ENCODE results near the gene ITGAV.

Gene ITGAV

DNA sequence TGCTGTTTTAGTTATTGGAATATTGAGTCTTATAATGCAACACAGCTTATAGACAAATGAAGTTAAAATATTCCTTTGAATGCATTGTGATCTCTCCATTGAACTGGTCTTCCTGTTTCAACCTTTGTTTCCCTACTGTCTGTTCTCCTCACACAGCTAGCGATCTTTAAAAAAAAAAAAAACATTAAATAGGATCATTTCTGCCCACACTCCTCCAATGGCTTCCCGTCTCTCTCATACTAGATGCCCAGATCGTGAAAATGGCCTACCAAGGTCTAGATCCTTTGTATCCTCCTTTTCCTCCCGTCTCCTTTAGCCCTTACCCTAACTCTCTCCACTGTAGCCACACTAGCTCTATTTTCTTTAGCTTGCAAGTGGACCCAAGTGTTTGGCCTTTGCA, 106.4 kb downstream of the ITGAV start:
- TF ChIP-seq, protein P1, sequence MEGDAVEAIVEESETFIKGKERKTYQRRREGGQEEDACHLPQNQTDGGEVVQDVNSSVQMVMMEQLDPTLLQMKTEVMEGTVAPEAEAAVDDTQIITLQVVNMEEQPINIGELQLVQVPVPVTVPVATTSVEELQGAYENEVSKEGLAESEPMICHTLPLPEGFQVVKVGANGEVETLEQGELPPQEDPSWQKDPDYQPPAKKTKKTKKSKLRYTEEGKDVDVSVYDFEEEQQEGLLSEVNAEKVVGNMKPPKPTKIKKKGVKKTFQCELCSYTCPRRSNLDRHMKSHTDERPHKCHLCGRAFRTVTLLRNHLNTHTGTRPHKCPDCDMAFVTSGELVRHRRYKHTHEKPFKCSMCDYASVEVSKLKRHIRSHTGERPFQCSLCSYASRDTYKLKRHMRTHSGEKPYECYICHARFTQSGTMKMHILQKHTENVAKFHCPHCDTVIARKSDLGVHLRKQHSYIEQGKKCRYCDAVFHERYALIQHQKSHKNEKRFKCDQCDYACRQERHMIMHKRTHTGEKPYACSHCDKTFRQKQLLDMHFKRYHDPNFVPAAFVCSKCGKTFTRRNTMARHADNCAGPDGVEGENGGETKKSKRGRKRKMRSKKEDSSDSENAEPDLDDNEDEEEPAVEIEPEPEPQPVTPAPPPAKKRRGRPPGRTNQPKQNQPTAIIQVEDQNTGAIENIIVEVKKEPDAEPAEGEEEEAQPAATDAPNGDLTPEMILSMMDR (IDR thresholded peaks at IDR 0.05; ENCODE audit: low read depth, low read length, missing control alignments): no peak
- in situ Hi-C loops (cut with HindIII; ENCODE audit: low sequenced_read_pairs): no loop called here
- DNase-seq (ENCODE audit: low read depth): no peak
- no peak overlapping the region for H3K4me3 ChIP-seq (ENCODE audit: low read depth, low read length)

DNA sequence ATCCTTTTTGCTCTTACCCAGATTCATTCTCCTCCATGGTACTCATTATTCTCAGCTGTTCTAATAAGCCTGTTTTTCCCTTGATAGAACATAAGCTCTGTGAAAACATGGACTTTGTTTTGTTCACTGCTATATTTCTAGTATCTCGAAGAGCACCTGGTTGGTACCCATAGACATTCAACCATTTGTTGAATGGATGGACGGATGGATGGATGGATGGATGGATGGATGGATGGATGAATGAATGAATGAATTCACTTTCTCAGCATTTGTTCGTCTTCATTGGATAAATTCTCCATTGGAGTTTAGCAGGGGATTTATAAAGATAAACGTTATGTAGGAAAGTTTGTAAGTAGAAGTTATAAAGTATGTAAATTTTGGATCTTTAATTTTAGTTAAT, 106.9 kb downstream of the ITGAV start:
- no peak overlapping the region for H3K4me3 ChIP-seq (ENCODE audit: low read depth, low read length)
- DNase-seq (ENCODE audit: low read depth): no peak
- TF ChIP-seq, protein P1 (IDR thresholded peaks at IDR 0.05; ENCODE audit: low read depth, low read length, missing control alignments): no peak
- in situ Hi-C loops (cut with HindIII; ENCODE audit: low sequenced_read_pairs): no loop called here

GRCh38 chr2:186697536-186697935, 107.7 kb downstream of the ITGAV start:
- DNase-seq (ENCODE audit: low read depth): no peak
- in situ Hi-C loops (cut with HindIII; ENCODE audit: low sequenced_read_pairs): no loop called here
- TF ChIP-seq, protein P1 (IDR thresholded peaks at IDR 0.05; ENCODE audit: low read depth, low read length, missing control alignments): no peak
- no peak overlapping the region for H3K4me3 ChIP-seq (ENCODE audit: low read depth, low read length)

DNA sequence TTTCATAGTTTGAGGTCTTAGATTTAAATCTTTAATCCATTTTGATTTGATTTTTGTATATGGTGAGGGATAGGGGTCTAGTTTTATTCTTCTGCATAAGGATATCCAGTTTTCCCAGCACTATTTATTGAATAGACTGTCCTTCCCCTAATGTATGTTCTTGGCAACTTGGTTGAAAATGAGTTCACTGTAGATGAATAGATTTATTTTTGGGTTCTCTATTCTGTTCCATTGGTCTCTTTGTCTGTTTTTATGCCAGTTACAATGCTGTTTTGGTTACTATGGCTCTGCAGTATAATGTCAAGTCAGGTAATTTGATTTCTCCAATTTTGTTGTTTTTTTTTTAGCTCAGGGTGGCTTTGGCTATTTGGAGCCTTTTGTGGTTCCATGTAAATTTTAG, 109.9 kb downstream of the ITGAV start:
- TF ChIP-seq, protein P1 (IDR thresholded peaks at IDR 0.05; ENCODE audit: low read depth, low read length, missing control alignments): no peak
- no peak for DNase-seq (ENCODE audit: low read depth)
- no peak overlapping the region for H3K4me3 ChIP-seq (ENCODE audit: low read depth, low read length)
- in situ Hi-C loops (cut with HindIII; ENCODE audit: low sequenced_read_pairs): no loop called here

DNA sequence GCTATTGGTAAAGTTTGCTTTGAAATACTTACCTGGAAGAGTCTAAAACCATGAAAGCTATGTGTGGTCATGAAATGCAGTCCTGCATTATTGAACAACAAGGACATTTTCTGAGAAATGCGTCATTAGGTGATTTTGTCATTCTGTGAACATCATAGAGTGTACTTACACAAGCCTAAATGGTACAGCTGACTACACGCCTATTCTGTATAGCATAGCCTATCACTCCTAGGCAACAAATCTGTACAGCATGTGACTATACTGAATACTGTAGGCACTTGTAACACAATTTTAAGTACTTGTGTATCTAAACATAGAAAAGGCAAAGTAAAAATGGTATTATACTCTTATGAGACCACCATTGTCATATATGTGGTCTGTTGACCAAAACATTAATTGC, 112.2 kb downstream of the ITGAV start:
- TF ChIP-seq, protein P1 (IDR thresholded peaks at IDR 0.05; ENCODE audit: low read depth, low read length, missing control alignments): no peak
- in situ Hi-C loops (cut with HindIII; ENCODE audit: low sequenced_read_pairs): no loop called here
- H3K4me3 ChIP-seq (ENCODE audit: low read depth, low read length): no peak overlapping the region
- no peak for DNase-seq (ENCODE audit: low read depth)

GRCh38 chr2:186702501-186702900, 112.6 kb downstream of the ITGAV start:
- TF ChIP-seq, protein P1 (IDR thresholded peaks at IDR 0.05; ENCODE audit: low read depth, low read length, missing control alignments): no peak
- DNase-seq (ENCODE audit: low read depth): no peak

DNA sequence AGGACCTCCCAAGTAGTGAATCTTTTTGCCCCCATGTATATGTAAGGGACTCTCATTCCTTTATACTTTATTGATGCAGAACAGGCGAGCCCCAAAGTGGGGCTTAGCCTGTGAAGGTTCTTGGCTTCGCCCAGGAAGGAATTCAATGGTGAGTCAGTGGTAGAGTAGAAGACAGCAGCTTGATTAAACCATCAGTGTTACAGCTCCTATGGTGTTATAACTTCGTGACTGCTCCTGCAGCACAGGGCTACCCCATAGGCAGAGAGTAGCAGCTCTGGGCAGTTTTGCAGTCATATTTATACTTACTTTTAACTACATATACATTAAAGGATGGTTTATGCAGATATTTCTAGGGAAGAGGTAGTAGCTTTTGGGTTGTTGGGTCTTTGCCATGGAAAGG, 115.0 kb downstream of the ITGAV start:
- H3K4me3 ChIP-seq (ENCODE audit: low read depth, low read length): no peak overlapping the region
- TF ChIP-seq, protein P1 (IDR thresholded peaks at IDR 0.05; ENCODE audit: low read depth, low read length, missing control alignments): no peak
- in situ Hi-C loops (cut with HindIII; ENCODE audit: low sequenced_read_pairs): no loop called here
- no peak for DNase-seq (ENCODE audit: low read depth)

More at GRCh38 chr2:186702501-186702900, 112.6 kb downstream of the ITGAV start:
- no peak overlapping the region for H3K4me3 ChIP-seq (ENCODE audit: low read depth, low read length)
- in situ Hi-C loops (cut with HindIII; ENCODE audit: low sequenced_read_pairs): no loop called here

All from astrocyte of the cerebellum (primary cell).